LNCAP (cell line): Measurements from ENCODE around the gene CENPE.

Experiments
- CTCF ChIP-seq: fragments of 450-650 bp; IDR thresholded peaks from 2 replicates; pipeline ENCODE4 v1.5.1; 2017; ENCODE audit warnings: mild to moderate bottlenecking

CENPE gene

GRCh38 chr4:103097112-103097511 lies 101.0 kb downstream of the CENPE start:
- no peak for TF ChIP-seq CTCF

- no peak for TF ChIP-seq CTCF
Measured at GRCh38 chr4:103095080-103095479, 103.1 kb downstream of the CENPE start.

- no peak for TF ChIP-seq CTCF
Measured at GRCh38 chr4:103092245-103092644, 105.9 kb downstream of the CENPE start.

- peak; percentile 62 for TF ChIP-seq CTCF
Measured at GRCh38 chr4:103091601-103092223, 106.4 kb downstream of the CENPE start.

GRCh38 chr4:103089481-103089880 lies 108.7 kb downstream of the CENPE start:
- TF ChIP-seq CTCF, result no peak

GRCh38 chr4:103086551-103086950 lies 111.6 kb downstream of the CENPE start:
- TF ChIP-seq CTCF, result no peak

- no peak for TF ChIP-seq CTCF
Measured at GRCh38 chr4:103085555-103086196, 112.5 kb downstream of the CENPE start.
